Neural cell (in vitro differentiated cells): Measurements from ENCODE around the gene EPHA8. TPM values are rescaled to one million over a fixed set of nuclear protein-coding genes. Genes with fewer than 3 reads are reported as not detected.

Experiments
- H2AFZ ChIP-seq: fragments of 200-600, 300-800 bp; sonication (generic), shearing (Covaris generic); 2 replicates; pipeline ENCODE4 v1.6.0; 2014; ENCODE audit warnings: low read depth, mild to moderate bottlenecking, antibody characterized with exemption, low read length, moderate library complexity
- H3F3A ChIP-seq: fragments of 200-600 bp; shearing (Covaris generic); 2 replicates; pipeline ENCODE4 v1.6.1; 2016; ENCODE audit warnings: mild to moderate bottlenecking, moderate library complexity, mixed read lengths, antibody characterized with exemption, low read length; ENCODE audit not compliant: insufficient read depth, poor library complexity, severe bottlenecking
- H3K27ac ChIP-seq: fragments of 200-600, 300-800 bp; sonication (generic), shearing (Covaris generic); 2 replicates; pipeline ENCODE4 v1.5.1; 2014; ENCODE audit warnings: mild to moderate bottlenecking, low read length, moderate library complexity
- H3K27me3 ChIP-seq: fragments of 300-800, 200-600 bp; sonication (generic), shearing (Covaris generic); 2 replicates; pipeline ENCODE4 v1.6.0; 2014; ENCODE audit warnings: mild to moderate bottlenecking, low read depth, low read length, moderate library complexity; ENCODE audit not compliant: insufficient read depth
- H3K36me3 ChIP-seq: fragments of 300-800, 200-600 bp; sonication (generic), shearing (Covaris generic); 2 replicates; pipeline ENCODE4 v1.5.1; 2014; ENCODE audit warnings: mild to moderate bottlenecking, antibody characterized with exemption, low read length, moderate library complexity; ENCODE audit not compliant: insufficient read depth
- H3K4me2 ChIP-seq: fragments of 300-800, 200-600 bp; sonication (generic), shearing (Covaris generic); 2 replicates; pipeline ENCODE4 v1.6.0; 2014; ENCODE audit warnings: mild to moderate bottlenecking, low read length
- H3K4me3 ChIP-seq: fragments of 300-800, 200-600 bp; sonication (generic), shearing (Covaris generic); 2 replicates; pipeline ENCODE4 v1.5.1; 2014; ENCODE audit warnings: mild to moderate bottlenecking, low read length, moderate library complexity
- H3K79me2 ChIP-seq: fragments of 200-600 bp; shearing (Covaris generic); replicated peaks from 2 replicates; pipeline ENCODE4 v1.6.0; 2014; ENCODE audit warnings: mild to moderate bottlenecking, low read length, moderate library complexity; ENCODE audit not compliant: insufficient read depth
- H3K9ac ChIP-seq: fragments of 300-800, 200-600 bp; sonication (generic), shearing (Covaris generic); 2 replicates; pipeline ENCODE4 v1.6.1; 2016; ENCODE audit warnings: mild to moderate bottlenecking, low read length, mixed read lengths
- H3K9me2 ChIP-seq: fragments of 200-600 bp; shearing (Covaris generic); 2 replicates; pipeline ENCODE4 v1.6.1; 2016; ENCODE audit warnings: mild to moderate bottlenecking, low read length, mixed read lengths; ENCODE audit not compliant: insufficient read depth
- H3K9me3 ChIP-seq: fragments of 200-600, 300-800 bp; sonication (generic), shearing (Covaris generic); 2 replicates; pipeline ENCODE4 v1.6.1; 2016; ENCODE audit warnings: mild to moderate bottlenecking, mixed run types, low read length, moderate library complexity, mixed read lengths
- H4K20me1 ChIP-seq: fragments of 200-600 bp; shearing (Covaris generic); 2 replicates; pipeline ENCODE4 v1.6.1; 2016; ENCODE audit warnings: mild to moderate bottlenecking, mixed run types; ENCODE audit not compliant: insufficient read depth
- CTCF ChIP-seq: fragments of 450-650 bp; IDR thresholded peaks from 2 replicates; pipeline ENCODE4 v1.5.1; 2014; ENCODE audit warnings: antibody characterized with exemption, mild to moderate bottlenecking, moderate library complexity; ENCODE audit not compliant: poor library complexity, severe bottlenecking
- EP300 ChIP-seq: fragments of 450-650 bp; conservative IDR thresholded peaks from 2 replicates; pipeline ENCODE4 v1.6.1; 2014; ENCODE audit warnings: antibody characterized with exemption, mild to moderate bottlenecking, moderate library complexity; ENCODE audit not compliant: poor library complexity, severe bottlenecking
- EZH2 ChIP-seq: fragments of 200-600, 300-800 bp; shearing (Covaris generic), sonication (generic); IDR thresholded peaks from 2 replicates; pipeline ENCODE4 v1.6.1; 2014; ENCODE audit warnings: antibody characterized with exemption, low read length, borderline replicate concordance, mild to moderate bottlenecking; ENCODE audit not compliant: insufficient read depth, poor library complexity, severe bottlenecking
- MXI1 ChIP-seq: fragments of 450-650 bp; conservative IDR thresholded peaks from 2 replicates; pipeline ENCODE4 v1.6.1; 2014; ENCODE audit warnings: antibody characterized with exemption, mild to moderate bottlenecking; ENCODE audit not compliant: poor library complexity, severe bottlenecking
- POLR2AphosphoS5 ChIP-seq: IDR thresholded peaks from 2 replicates; pipeline ENCODE4 v1.6.1; 2012
- RAD21 ChIP-seq: fragments of 450-650 bp; conservative IDR thresholded peaks from 2 replicates; pipeline ENCODE4 v1.6.1; 2014; ENCODE audit warnings: antibody characterized with exemption, mild to moderate bottlenecking, moderate library complexity
- SMC3 ChIP-seq: fragments of 450-650 bp; conservative IDR thresholded peaks from 2 replicates; pipeline ENCODE4 v1.6.1; 2014; ENCODE audit warnings: antibody characterized with exemption, mild to moderate bottlenecking, moderate library complexity; ENCODE audit not compliant: poor library complexity
- TAF1 ChIP-seq: IDR thresholded peaks from 2 replicates; pipeline ENCODE4 v1.6.1; 2012; ENCODE audit warnings: low read depth
- polyA plus RNA-seq: library from polyadenylated mRNA; depleted of rRNA; stranded (reverse); fragments of >200 nt; gene quantifications from 2 replicates; pipeline ENCODE4 v1.2.3, GENCODE V29; 2014

Gene EPHA8
- polyA plus RNA-seq, 1 donor from 2014 or later, result 4.7 TPM

DNA sequence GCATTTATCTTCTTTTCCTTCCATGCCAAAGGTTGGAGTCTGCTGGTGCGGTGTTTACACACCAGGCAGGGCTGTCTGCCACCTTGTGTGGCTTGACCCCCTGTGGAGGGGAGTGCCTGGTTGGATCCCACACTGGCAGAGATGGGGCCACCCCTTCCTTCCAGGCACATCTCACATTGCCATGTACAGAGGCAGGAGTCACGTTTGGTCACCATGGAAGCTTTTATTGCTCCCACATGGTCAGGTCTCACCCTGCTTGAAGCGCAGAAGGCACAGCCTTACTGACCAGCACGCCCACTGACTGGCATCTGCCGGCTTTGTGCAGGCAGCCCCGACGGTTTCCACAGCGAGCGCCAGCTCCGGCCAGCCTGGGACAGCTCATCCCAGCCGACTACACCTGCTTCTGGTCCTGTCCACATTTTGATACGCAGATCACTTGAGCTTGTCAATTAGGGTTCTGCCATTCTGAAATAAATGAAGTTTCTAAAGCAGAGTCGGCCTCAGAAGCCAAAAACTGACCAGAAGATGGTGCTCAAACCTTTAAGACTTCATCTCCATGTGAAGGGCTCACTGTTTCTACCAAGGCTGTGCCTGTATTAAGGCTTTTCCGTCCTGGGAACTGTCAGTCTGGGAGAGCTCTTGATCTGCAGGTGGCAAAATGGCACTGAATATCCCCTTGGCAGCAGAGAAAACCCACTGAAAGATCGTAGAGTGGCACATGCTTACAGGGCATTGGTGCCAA, 35.6 kb upstream of the EPHA8 start:
- Histone ChIP-seq H3K9ac (no peak overlapping the region), H2AFZ (no peak overlapping the region), H3K4me2 (no peak overlapping the region), H3K36me3 (no peaks in the 10 kb centered on the region), H3K9me3 (no peaks in the 10 kb centered on the region), H3F3A (no peaks in the 10 kb centered on the region), H3K79me2 (no peaks in the 10 kb centered on the region), H4K20me1 (no peaks in the 10 kb centered on the region), H3K27ac (no peak overlapping the region), H3K9me2 (no peaks in the 10 kb centered on the region), H3K4me3 (no peak overlapping the region), H3K27me3 (no peaks in the 10 kb centered on the region)
- TF ChIP-seq SMC3, result peak; percentile 71
- peak; percentile 60 for TF ChIP-seq CTCF
- TF ChIP-seq EP300, result no peak
- peak; percentile 69 for TF ChIP-seq RAD21

DNA sequence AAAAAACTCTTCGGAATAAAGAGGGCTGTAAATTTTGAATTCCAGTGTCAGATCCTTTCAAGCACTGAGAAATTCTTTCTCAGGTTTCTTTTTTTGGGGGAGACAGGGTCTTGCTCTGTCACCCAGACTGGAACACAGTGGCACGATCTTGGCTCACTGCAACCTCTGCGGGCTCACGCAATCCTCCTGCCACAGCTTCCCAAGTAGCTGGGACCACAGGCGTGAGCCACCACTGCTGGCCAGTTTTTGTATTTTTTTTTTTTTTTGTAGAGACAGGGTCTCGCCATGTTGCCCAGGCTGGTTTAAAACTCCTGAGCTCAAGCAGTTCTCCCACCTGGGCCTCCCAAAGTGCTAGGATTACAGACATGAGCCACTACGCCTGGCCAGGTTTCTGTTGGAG, 34.8 kb upstream of the EPHA8 start:
- Histone ChIP-seq H2AFZ (no peak overlapping the region), H3K9me3 (no peaks in the 10 kb centered on the region), H3K9ac (no peak overlapping the region), H3K4me2 (no peak overlapping the region), H3K27me3 (no peaks in the 10 kb centered on the region), H3K36me3 (no peaks in the 10 kb centered on the region), H3K79me2 (no peaks in the 10 kb centered on the region), H3K4me3 (no peak overlapping the region), H3K27ac (no peak overlapping the region), H3K9me2 (no peaks in the 10 kb centered on the region), H4K20me1 (no peaks in the 10 kb centered on the region), H3F3A (no peaks in the 10 kb centered on the region)
- TF ChIP-seq RAD21 (no peak), CTCF (no peak), EZH2 (no peak), EP300 (no peak)

DNA sequence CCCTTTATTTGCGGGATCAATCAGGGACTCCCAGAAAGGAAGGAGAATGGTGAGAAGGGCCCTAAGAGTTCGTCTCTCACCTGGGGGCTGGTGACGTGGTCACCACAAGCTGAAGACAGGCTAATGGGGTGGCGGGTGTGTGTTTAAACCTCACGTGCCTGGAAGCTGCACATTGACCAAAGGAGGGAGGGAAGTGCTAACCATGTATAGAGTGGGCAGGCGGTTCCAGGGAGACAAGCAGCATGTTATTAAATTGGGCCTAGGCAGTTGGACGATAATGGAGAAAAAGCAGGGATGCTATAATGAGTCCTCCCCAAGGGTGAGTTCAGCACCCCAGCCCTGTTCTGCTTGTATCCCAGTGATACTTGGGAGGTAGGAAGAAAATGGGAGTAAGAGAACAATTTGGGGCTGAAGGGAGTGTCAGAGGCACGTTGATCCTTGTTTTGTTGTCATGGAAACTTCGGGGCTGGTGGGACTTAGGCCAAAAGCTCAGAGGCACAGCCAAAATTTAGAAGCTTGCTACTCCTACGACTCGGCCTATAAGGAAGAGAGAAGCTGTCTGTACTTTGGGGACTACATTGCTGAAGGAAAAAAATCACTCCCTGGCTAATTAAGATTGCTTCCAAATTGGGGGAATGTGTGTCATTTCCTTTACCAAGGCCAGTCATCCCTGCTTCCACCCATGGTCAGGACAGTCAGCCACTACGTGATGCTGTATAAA, 33.2 kb upstream of the EPHA8 start:
- Histone ChIP-seq H3K4me2 (no peak overlapping the region), H4K20me1 (no peaks in the 10 kb centered on the region), H3K4me3 (no peak overlapping the region), H3K79me2 (no peaks in the 10 kb centered on the region), H3F3A (no peaks in the 10 kb centered on the region), H3K27me3 (no peaks in the 10 kb centered on the region), H2AFZ (no peak overlapping the region), H3K36me3 (no peaks in the 10 kb centered on the region), H3K27ac (no peak overlapping the region), H3K9ac (no peak overlapping the region), H3K9me3 (no peaks in the 10 kb centered on the region), H3K9me2 (no peaks in the 10 kb centered on the region)
- TF ChIP-seq POLR2AphosphoS5, result no peak
- TF ChIP-seq TAF1, result no peak
- no peak for TF ChIP-seq MXI1
- TF ChIP-seq EZH2, result no peak
- TF ChIP-seq RAD21, result no peak
